Esophagus muscularis mucosa (tissue), 4 donors: ENCODE data around the gene SDK1.

Source experiments
- CTCF ChIP-seq, 3 experiments: fragments of 200-600 bp in 2 of 3; fragments of 450-650 bp in 1 of 3; sonication (generic) in 2 of 3; IDR thresholded peaks; one replicate each; pipeline ENCODE4 v1.5.1; 2017 to 2019; ENCODE audit warnings: antibody characterized with exemption in 3 of 3, mild to moderate bottlenecking in 2 of 3, moderate library complexity in 1 of 3
- EP300 ChIP-seq: sonication (generic); formaldehyde crosslinking; IDR thresholded peaks from one replicate; pipeline ENCODE4 v1.6.1; 2017; ENCODE audit warnings: antibody characterized with exemption
- POLR2A ChIP-seq: fragments of 450-650 bp; IDR thresholded peaks from one replicate; pipeline ENCODE4 v1.6.1; 2017; ENCODE audit warnings: antibody characterized with exemption, moderate library complexity, mild to moderate bottlenecking, low read depth
- POLR2AphosphoS5 ChIP-seq, 2 donors: sonication (generic); formaldehyde crosslinking; IDR thresholded peaks; one replicate each; pipeline ENCODE4 v1.6.1; 2017; ENCODE audit warnings: antibody characterized with exemption in 2 of 2

- no peak for TF ChIP-seq POLR2AphosphoS5 (IDR thresholded peaks at IDR 0.05)
- no peak for TF ChIP-seq CTCF (IDR thresholded peaks at IDR 0.05)
- TF ChIP-seq EP300 = no peak
- TF ChIP-seq POLR2A = no peak
Observed at GRCh38 chr7:3538041-3538440, 237.0 kb downstream of the SDK1 start.
